Panc1 (cell line): ENCODE results near the gene STXBP3.

ENCODE experiments used
- POLR2AphosphoS5 ChIP-seq: IDR thresholded peaks from 2 replicates; pipeline ENCODE4 v1.6.1; 2012; ENCODE audit warnings: mild to moderate bottlenecking, low read depth, low read length, moderate library complexity
- TF ChIP-seq, protein P1 (sequence below): fragments of 450-650 bp; IDR thresholded peaks from 2 replicates; pipeline ENCODE4 v1.5.1; 2017; ENCODE audit warnings: mild to moderate bottlenecking
- TF ChIP-seq, protein P2 (sequence below), 2 experiments: IDR thresholded peaks; 2 replicates each; pipeline ENCODE4 v1.6.1; 2011 to 2012; ENCODE audit warnings: low read depth in 2 of 2, control low read depth in 1 of 2, low read length in 1 of 2, mild to moderate bottlenecking in 1 of 2, moderate library complexity in 1 of 2; ENCODE audit not compliant: insufficient read depth in 1 of 2

DNA sequence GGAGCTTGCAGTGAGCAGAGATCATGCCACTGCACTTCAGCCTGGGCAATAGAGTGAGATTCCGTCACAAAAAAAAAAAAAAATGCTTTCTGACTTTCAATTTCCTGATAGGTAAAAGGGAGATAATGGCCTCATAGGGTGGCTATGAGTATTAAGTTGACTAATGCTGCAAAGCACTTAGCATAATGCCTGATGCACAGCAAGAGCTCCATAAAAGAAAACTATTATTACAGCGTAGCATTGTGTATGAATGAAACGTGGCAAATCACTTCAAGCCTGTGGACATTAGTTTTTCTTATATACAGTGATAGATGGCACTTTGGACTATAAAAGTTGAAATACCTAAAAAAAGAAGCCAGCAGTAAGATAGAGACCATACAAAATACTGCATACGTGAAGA lies 17.0 kb upstream of the STXBP3 start:
- TF ChIP-seq, protein P1, sequence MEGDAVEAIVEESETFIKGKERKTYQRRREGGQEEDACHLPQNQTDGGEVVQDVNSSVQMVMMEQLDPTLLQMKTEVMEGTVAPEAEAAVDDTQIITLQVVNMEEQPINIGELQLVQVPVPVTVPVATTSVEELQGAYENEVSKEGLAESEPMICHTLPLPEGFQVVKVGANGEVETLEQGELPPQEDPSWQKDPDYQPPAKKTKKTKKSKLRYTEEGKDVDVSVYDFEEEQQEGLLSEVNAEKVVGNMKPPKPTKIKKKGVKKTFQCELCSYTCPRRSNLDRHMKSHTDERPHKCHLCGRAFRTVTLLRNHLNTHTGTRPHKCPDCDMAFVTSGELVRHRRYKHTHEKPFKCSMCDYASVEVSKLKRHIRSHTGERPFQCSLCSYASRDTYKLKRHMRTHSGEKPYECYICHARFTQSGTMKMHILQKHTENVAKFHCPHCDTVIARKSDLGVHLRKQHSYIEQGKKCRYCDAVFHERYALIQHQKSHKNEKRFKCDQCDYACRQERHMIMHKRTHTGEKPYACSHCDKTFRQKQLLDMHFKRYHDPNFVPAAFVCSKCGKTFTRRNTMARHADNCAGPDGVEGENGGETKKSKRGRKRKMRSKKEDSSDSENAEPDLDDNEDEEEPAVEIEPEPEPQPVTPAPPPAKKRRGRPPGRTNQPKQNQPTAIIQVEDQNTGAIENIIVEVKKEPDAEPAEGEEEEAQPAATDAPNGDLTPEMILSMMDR: no peak
- no peak for TF ChIP-seq POLR2AphosphoS5
- TF ChIP-seq, protein P2, sequence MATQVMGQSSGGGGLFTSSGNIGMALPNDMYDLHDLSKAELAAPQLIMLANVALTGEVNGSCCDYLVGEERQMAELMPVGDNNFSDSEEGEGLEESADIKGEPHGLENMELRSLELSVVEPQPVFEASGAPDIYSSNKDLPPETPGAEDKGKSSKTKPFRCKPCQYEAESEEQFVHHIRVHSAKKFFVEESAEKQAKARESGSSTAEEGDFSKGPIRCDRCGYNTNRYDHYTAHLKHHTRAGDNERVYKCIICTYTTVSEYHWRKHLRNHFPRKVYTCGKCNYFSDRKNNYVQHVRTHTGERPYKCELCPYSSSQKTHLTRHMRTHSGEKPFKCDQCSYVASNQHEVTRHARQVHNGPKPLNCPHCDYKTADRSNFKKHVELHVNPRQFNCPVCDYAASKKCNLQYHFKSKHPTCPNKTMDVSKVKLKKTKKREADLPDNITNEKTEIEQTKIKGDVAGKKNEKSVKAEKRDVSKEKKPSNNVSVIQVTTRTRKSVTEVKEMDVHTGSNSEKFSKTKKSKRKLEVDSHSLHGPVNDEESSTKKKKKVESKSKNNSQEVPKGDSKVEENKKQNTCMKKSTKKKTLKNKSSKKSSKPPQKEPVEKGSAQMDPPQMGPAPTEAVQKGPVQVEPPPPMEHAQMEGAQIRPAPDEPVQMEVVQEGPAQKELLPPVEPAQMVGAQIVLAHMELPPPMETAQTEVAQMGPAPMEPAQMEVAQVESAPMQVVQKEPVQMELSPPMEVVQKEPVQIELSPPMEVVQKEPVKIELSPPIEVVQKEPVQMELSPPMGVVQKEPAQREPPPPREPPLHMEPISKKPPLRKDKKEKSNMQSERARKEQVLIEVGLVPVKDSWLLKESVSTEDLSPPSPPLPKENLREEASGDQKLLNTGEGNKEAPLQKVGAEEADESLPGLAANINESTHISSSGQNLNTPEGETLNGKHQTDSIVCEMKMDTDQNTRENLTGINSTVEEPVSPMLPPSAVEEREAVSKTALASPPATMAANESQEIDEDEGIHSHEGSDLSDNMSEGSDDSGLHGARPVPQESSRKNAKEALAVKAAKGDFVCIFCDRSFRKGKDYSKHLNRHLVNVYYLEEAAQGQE (IDR thresholded peaks at IDR 0.05; ENCODE audit: insufficient read depth in 1 of 2, low read depth in 2 of 2, low read length in 1 of 2): no peak
